ENCODE data around the gene TAS2R31.

DNA sequence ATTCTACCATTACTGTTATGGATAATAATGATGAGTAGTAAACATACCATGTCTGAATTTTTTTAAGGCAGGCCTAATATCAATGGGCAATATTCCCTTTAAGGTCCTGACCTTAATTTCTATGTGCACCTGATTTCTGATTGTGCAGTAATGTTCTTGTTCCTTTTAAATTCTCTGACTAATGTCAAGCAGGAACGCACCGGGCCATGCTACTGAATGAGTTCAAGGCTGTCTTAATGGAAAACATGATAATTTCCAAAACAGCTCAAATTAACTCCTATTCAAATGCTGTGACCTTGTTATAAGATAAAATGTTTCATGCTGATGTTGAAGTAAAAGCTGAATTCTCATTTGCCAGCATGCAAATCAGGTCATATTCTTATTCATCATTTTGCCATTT lies 24.1 kb upstream of the TAS2R31 start:
- TF ChIP-seq TCF4 (CRISPR knock-in tag; IDR thresholded peaks at IDR 0.05; ENCODE audit: borderline replicate concordance) (no peak), ESRRG (CRISPR knock-in tag; IDR thresholded peaks at IDR 0.05) (no peak), OSR1 (CRISPR knock-in tag; IDR thresholded peaks at IDR 0.05) (no peak), RARB (CRISPR knock-in tag; IDR thresholded peaks at IDR 0.05) (no peak), ZNF565 (CRISPR knock-in tag; conservative IDR thresholded peaks at IDR 0.05; ENCODE audit: low read depth) (no peak), ZNF70 (CRISPR knock-in tag; IDR thresholded peaks at IDR 0.05) (no peak)

Measured in SK-N-SH treated with all-trans-retinoic acid at 6 μM for 48 hours (cell line).